Effector memory CD4-positive, alpha-beta T cell (primary cell): ENCODE results near the gene RASA1.

ENCODE experiments used
- DNase-seq, 3 donors: peaks; one replicate each; pipeline ENCODE4 v3.0.0-alpha.2; 2020
- H3K27ac ChIP-seq: 2 replicates; pipeline ENCODE4 v1.7.0; 2013; ENCODE audit warnings: mild to moderate bottlenecking, low read length, moderate library complexity; ENCODE audit not compliant: insufficient read depth, poor library complexity, severe bottlenecking
- H3K27me3 ChIP-seq: replicated peaks from 2 replicates; pipeline ENCODE4 v1.7.0; 2013; ENCODE audit warnings: mild to moderate bottlenecking, low read length; ENCODE audit not compliant: insufficient read depth, control insufficient read depth, poor library complexity, severe bottlenecking
- H3K36me3 ChIP-seq: 2 replicates; pipeline ENCODE4 v1.7.0; 2013; ENCODE audit warnings: mild to moderate bottlenecking, low read length, moderate library complexity; ENCODE audit not compliant: control insufficient read depth, insufficient read depth
- H3K4me1 ChIP-seq: 2 replicates; pipeline ENCODE4 v1.7.0; 2013; ENCODE audit warnings: low read length, mild to moderate bottlenecking; ENCODE audit not compliant: control insufficient read depth, insufficient read depth, poor library complexity, severe bottlenecking
- H3K4me3 ChIP-seq: 2 replicates; pipeline ENCODE4 v1.7.0; 2013; ENCODE audit warnings: low read length, low read depth, mild to moderate bottlenecking; ENCODE audit not compliant: insufficient read depth, poor library complexity, severe bottlenecking
- H3K9me3 ChIP-seq: 2 replicates; pipeline ENCODE4 v1.7.0; 2013; ENCODE audit warnings: mild to moderate bottlenecking, low read length, moderate library complexity; ENCODE audit not compliant: control insufficient read depth

RASA1 gene

GRCh38 chr5:87311405-87312279 is 44.0 kb downstream of the RASA1 start:
- no peaks in the 10 kb centered on the region for H3K9me3 ChIP-seq
- H3K4me3 ChIP-seq, result no peak overlapping the region
- no peaks in the 10 kb centered on the region for H3K4me1 ChIP-seq
- H3K27me3 ChIP-seq, result no peaks in the 10 kb centered on the region
- no peaks in the 10 kb centered on the region for H3K36me3 ChIP-seq
- DNase-seq, result no peak
- no peak overlapping the region for H3K27ac ChIP-seq

- Histone ChIP-seq H3K36me3 (no peaks in the 10 kb centered on the region), H3K4me3 (no peak overlapping the region), H3K9me3 (no peaks in the 10 kb centered on the region), H3K4me1 (no peaks in the 10 kb centered on the region), H3K27me3 (no peaks in the 10 kb centered on the region), H3K27ac (no peak overlapping the region)
- no peak for DNase-seq
Measured at GRCh38 chr5:87313216-87313615, 45.5 kb downstream of the RASA1 start.

GRCh38 chr5:87319469-87319868 is 51.8 kb downstream of the RASA1 start:
- no peak for DNase-seq
- Histone ChIP-seq H3K27ac (no peak overlapping the region), H3K36me3 (peaks cover 6% of the 10 kb centered on the region), H3K27me3 (no peaks in the 10 kb centered on the region), H3K9me3 (no peaks in the 10 kb centered on the region), H3K4me3 (no peak overlapping the region), H3K4me1 (peaks cover 4% of the 10 kb centered on the region)

GRCh38 chr5:87321605-87322004 is 53.9 kb downstream of the RASA1 start:
- no peaks in the 10 kb centered on the region for H3K27me3 ChIP-seq
- H3K4me1 ChIP-seq, result peaks cover 4% of the 10 kb centered on the region
- no peak overlapping the region for H3K27ac ChIP-seq
- H3K4me3 ChIP-seq, result no peak overlapping the region
- H3K36me3 ChIP-seq, result peaks cover 6% of the 10 kb centered on the region
- H3K9me3 ChIP-seq, result no peaks in the 10 kb centered on the region
- DNase-seq, result no peak

GRCh38 chr5:87322381-87322780 is 54.7 kb downstream of the RASA1 start:
- Histone ChIP-seq H3K4me3 (no peak overlapping the region), H3K27me3 (no peaks in the 10 kb centered on the region), H3K4me1 (peaks cover 4% of the 10 kb centered on the region), H3K36me3 (peaks cover 6% of the 10 kb centered on the region), H3K9me3 (no peaks in the 10 kb centered on the region), H3K27ac (no peak overlapping the region)
- DNase-seq, result no peak

GRCh38 chr5:87327998-87328397 is 60.3 kb downstream of the RASA1 start:
- no peak overlapping the region for H3K4me3 ChIP-seq
- H3K36me3 ChIP-seq, result no peaks in the 10 kb centered on the region
- no peaks in the 10 kb centered on the region for H3K9me3 ChIP-seq
- no peak overlapping the region for H3K27ac ChIP-seq
- H3K27me3 ChIP-seq, result no peaks in the 10 kb centered on the region
- no peak for DNase-seq
- peaks cover 4% of the 10 kb centered on the region for H3K4me1 ChIP-seq

- no peak overlapping the region for H3K27ac ChIP-seq
- no peaks in the 10 kb centered on the region for H3K9me3 ChIP-seq
- peaks cover 4% of the 10 kb centered on the region for H3K36me3 ChIP-seq
- H3K4me1 ChIP-seq, result no peaks in the 10 kb centered on the region
- H3K4me3 ChIP-seq, result no peak overlapping the region
- H3K27me3 ChIP-seq, result no peaks in the 10 kb centered on the region
- DNase-seq, result no peak
Measured at GRCh38 chr5:87329114-87329513, 61.4 kb downstream of the RASA1 start.

GRCh38 chr5:87339986-87340385 is 72.3 kb downstream of the RASA1 start:
- peak overlapping the region; percentile 57 for H3K27ac ChIP-seq
- DNase-seq, result no peak
- no peaks in the 10 kb centered on the region for H3K27me3 ChIP-seq
- peaks cover 22% of the 10 kb centered on the region for H3K36me3 ChIP-seq
- H3K4me1 ChIP-seq, result no peaks in the 10 kb centered on the region
- no peak overlapping the region for H3K4me3 ChIP-seq
- no peaks in the 10 kb centered on the region for H3K9me3 ChIP-seq

- Histone ChIP-seq H3K27ac (peak overlapping the region; percentile 57), H3K36me3 (peaks cover 22% of the 10 kb centered on the region), H3K27me3 (no peaks in the 10 kb centered on the region), H3K4me3 (peak overlapping the region; percentile 22), H3K9me3 (no peaks in the 10 kb centered on the region), H3K4me1 (no peaks in the 10 kb centered on the region)
- DNase-seq, result no peak
Measured at GRCh38 chr5:87340716-87341115, 73.0 kb downstream of the RASA1 start.

GRCh38 chr5:87347272-87347671 is 79.6 kb downstream of the RASA1 start:
- Histone ChIP-seq H3K36me3 (peaks cover 12% of the 10 kb centered on the region), H3K4me1 (no peaks in the 10 kb centered on the region), H3K9me3 (no peaks in the 10 kb centered on the region), H3K4me3 (no peak overlapping the region), H3K27ac (no peak overlapping the region), H3K27me3 (no peaks in the 10 kb centered on the region)
- no peak for DNase-seq
